Measurements from ENCODE around the gene IQCK.

- TF ChIP-seq, protein P1, sequence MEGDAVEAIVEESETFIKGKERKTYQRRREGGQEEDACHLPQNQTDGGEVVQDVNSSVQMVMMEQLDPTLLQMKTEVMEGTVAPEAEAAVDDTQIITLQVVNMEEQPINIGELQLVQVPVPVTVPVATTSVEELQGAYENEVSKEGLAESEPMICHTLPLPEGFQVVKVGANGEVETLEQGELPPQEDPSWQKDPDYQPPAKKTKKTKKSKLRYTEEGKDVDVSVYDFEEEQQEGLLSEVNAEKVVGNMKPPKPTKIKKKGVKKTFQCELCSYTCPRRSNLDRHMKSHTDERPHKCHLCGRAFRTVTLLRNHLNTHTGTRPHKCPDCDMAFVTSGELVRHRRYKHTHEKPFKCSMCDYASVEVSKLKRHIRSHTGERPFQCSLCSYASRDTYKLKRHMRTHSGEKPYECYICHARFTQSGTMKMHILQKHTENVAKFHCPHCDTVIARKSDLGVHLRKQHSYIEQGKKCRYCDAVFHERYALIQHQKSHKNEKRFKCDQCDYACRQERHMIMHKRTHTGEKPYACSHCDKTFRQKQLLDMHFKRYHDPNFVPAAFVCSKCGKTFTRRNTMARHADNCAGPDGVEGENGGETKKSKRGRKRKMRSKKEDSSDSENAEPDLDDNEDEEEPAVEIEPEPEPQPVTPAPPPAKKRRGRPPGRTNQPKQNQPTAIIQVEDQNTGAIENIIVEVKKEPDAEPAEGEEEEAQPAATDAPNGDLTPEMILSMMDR (IDR thresholded peaks at IDR 0.05), result no peak
- TF ChIP-seq, protein P2, sequence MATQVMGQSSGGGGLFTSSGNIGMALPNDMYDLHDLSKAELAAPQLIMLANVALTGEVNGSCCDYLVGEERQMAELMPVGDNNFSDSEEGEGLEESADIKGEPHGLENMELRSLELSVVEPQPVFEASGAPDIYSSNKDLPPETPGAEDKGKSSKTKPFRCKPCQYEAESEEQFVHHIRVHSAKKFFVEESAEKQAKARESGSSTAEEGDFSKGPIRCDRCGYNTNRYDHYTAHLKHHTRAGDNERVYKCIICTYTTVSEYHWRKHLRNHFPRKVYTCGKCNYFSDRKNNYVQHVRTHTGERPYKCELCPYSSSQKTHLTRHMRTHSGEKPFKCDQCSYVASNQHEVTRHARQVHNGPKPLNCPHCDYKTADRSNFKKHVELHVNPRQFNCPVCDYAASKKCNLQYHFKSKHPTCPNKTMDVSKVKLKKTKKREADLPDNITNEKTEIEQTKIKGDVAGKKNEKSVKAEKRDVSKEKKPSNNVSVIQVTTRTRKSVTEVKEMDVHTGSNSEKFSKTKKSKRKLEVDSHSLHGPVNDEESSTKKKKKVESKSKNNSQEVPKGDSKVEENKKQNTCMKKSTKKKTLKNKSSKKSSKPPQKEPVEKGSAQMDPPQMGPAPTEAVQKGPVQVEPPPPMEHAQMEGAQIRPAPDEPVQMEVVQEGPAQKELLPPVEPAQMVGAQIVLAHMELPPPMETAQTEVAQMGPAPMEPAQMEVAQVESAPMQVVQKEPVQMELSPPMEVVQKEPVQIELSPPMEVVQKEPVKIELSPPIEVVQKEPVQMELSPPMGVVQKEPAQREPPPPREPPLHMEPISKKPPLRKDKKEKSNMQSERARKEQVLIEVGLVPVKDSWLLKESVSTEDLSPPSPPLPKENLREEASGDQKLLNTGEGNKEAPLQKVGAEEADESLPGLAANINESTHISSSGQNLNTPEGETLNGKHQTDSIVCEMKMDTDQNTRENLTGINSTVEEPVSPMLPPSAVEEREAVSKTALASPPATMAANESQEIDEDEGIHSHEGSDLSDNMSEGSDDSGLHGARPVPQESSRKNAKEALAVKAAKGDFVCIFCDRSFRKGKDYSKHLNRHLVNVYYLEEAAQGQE (IDR thresholded peaks at IDR 0.05; ENCODE audit: insufficient read depth in 1 of 2, low read depth in 2 of 2, low read length in 1 of 2), result no peak
- no peak for TF ChIP-seq POLR2AphosphoS5 (IDR thresholded peaks at IDR 0.05; ENCODE audit: low read depth, low read length)
- no peak for TF ChIP-seq SIN3A (IDR thresholded peaks at IDR 0.05; ENCODE audit: borderline replicate concordance, insufficient read depth, low read depth, low read length)
These were observed 36.0 kb downstream of the IQCK start for GRCh38 chr16:19753815-19754643.

All from Panc1 (cell line).